H1 (cell line): ENCODE data around the gene PLCB4. TPM values are rescaled to one million over a fixed set of nuclear protein-coding genes. Genes with fewer than 3 reads are reported as not detected.

ENCODE experiments used
- BRCA1 ChIP-seq: IDR thresholded peaks from 2 replicates; pipeline ENCODE4 v1.6.1; 2012; ENCODE audit warnings: low read depth, low read length, improper control_type of control experiment
- CHD1 ChIP-seq: IDR thresholded peaks from 2 replicates; pipeline ENCODE4 v1.6.1; 2012; ENCODE audit warnings: low read depth, low read length, improper control_type of control experiment
- CREB1 ChIP-seq: IDR thresholded peaks from 2 replicates; pipeline ENCODE4 v1.6.1; 2012; ENCODE audit warnings: inconsistent platforms
- CTBP2 ChIP-seq: IDR thresholded peaks from 2 replicates; pipeline ENCODE4 v1.7.0; 2011; ENCODE audit warnings: borderline replicate concordance, mild to moderate bottlenecking, moderate library complexity, mixed read lengths, low read length; ENCODE audit not compliant: insufficient read depth, insufficient read length
- HDAC6 ChIP-seq: IDR thresholded peaks from one replicate; pipeline ENCODE4 v1.7.1; 2012; ENCODE audit warnings: low read depth, mild to moderate bottlenecking, inconsistent platforms, low read length, moderate library complexity
- SUZ12 ChIP-seq: fragments of 200-600 bp; sonication (generic); IDR thresholded peaks from 2 replicates; pipeline ENCODE4 v1.6.1; 2012; ENCODE audit warnings: mild to moderate bottlenecking, inconsistent platforms, low read length, moderate library complexity, mixed read lengths
- polyA plus RNA-seq, 7 experiments: library from polyadenylated mRNA; depleted of rRNA in 3 of 7; stranded (reverse) in 5 of 7; unstranded in 2 of 7; fragments of >200 nt in 5 of 7; fragments of 200-250 nt in 2 of 7; gene quantifications; 1 replicate in 5 of 7; 2 replicates in 1 of 7; 4 replicates in 1 of 7; pipeline versions ENCODE4 v1.2.1 to v1.2.3, GENCODE V29; 2011 to 2013; ENCODE audit warnings: missing spikeins in 2 of 7, mixed read lengths in 2 of 7
- total RNA-seq: library from RNA; stranded (reverse); fragmentation: NEBNext Ultra II Directional; extraction: Animal tissue kit (Norgen Biotek cat#: 25700); gene quantifications from 2 replicates; pipeline ENCODE4 v1.2.1, GENCODE V29; 2021

The PLCB4 gene
- total and polyA plus RNA-seq, 2 of the 8 experiments (the other 6 are each of a cell fraction or from before 2014, with no cell fraction given): 3.2 to 14.1 TPM

DNA sequence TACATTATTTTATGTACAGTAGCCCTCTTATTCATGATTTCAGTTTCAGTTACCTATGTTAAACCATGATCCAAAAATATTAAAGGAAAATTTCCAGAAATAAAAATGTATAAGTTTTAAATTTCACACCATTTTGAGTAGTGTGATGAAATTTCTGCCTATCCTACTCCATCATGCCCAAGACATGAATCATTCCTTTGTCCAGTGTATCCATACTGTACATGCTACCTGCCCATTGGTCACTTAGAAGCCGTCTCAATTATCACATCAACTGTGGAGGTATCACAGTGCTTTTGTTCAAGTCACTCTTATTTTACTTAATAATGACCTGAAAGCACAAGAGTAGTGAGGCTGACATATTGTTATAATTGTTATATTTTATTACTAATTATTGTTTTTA is 32.3 kb upstream of the PLCB4 start (continued):
- no peak for TF ChIP-seq CTBP2
- no peak for TF ChIP-seq CHD1
- TF ChIP-seq CREB1: no peak
- no peak for TF ChIP-seq SUZ12
- no peak for TF ChIP-seq BRCA1
- TF ChIP-seq HDAC6: no peak
- TF ChIP-seq, all 59 proteins: peak for 0
